ENCODE measurements around the gene TIMP2. TPM values are rescaled to one million over a fixed set of nuclear protein-coding genes. Genes with fewer than 3 reads are reported as not detected.
"Not testable (repeated sequence)": the region's sequence is repeated elsewhere in the genome, so short reads cannot be mapped to it uniquely, and the experiment has no call there.

The TIMP2 gene
- total and polyA plus RNA-seq, 2 donors (not counting 3 experiments of a cell fraction or from before 2014, with no cell fraction given), result 138 to 318 TPM

- BruUV-seq (replicated peaks), result no TSS peak
- Histone ChIP-seq H3K9ac (replicated peaks; ENCODE audit: extremely low read depth, insufficient read depth, low read length) (no peak overlapping the region), H3K27ac (ENCODE audit: insufficient read depth, low read depth, low read length) (no peak overlapping the region), H3K4me3 (replicated peaks in 1 of 3; ENCODE audit: insufficient read depth in 1 of 3, low read depth in 1 of 3, low read length in 3 of 3) (no peak overlapping the region), H4K20me1 (replicated peaks; ENCODE audit: control insufficient read depth, extremely low read depth, insufficient read depth, low read length) (no peaks in the 10 kb centered on the region), H3K9me1 (replicated peaks; ENCODE audit: control insufficient read depth, extremely low read depth, insufficient read depth, low read length) (no peaks in the 10 kb centered on the region), H3K4me1 (ENCODE audit: control insufficient read depth, extremely low read depth, insufficient read depth, low read length) (no peaks in the 10 kb centered on the region), H3K9me3 (replicated peaks; ENCODE audit: control insufficient read depth, insufficient read depth, low read length) (no peaks in the 10 kb centered on the region), H3K79me2 (ENCODE audit: control insufficient read depth, insufficient read depth, low read length) (no peaks in the 10 kb centered on the region), H3K27me3 (ENCODE audit: control insufficient read depth in 2 of 2, insufficient read depth in 2 of 2, low read length in 2 of 2) (no peaks in the 10 kb centered on the region), H2AFZ (ENCODE audit: low read depth, low read length) (no peak overlapping the region), H3K4me2 (ENCODE audit: insufficient read depth, low read length) (no peak overlapping the region), H3K36me3 (ENCODE audit: control insufficient read depth in 2 of 2, extremely low read depth in 1 of 2, insufficient read depth in 2 of 2, low read length in 2 of 2) (no peaks in the 10 kb centered on the region)
- intact Hi-C loops (cut with micrococcal nuclease), result no loop called here
- ChIA-PET POLR2A (no interaction called here), CTCF (interaction anchor here (1.8 kb wide), 1 partner anchor 25 kb away, joined by 4 read pairs; no protein-coding TSS in a partner anchor)
- dilution Hi-C loops (cut with MboI; ENCODE audit: extremely low pct_ligation_motif_present, low sequenced_read_pairs), result no loop called here
- DNase-seq (ENCODE audit: low read depth, low spot score) (no peak), FAIRE-seq (no peak)
- TF ChIP-seq MAX (IDR thresholded peaks at IDR 0.05; ENCODE audit: insufficient read depth, insufficient read length) (no peak), JUN (IDR thresholded peaks at IDR 0.05; ENCODE audit: borderline replicate concordance, insufficient read depth, insufficient read length, low read depth) (no peak), MYC (IDR thresholded peaks at IDR 0.05; ENCODE audit: low read depth, low read length) (no peak), FOS (IDR thresholded peaks at IDR 0.05; ENCODE audit: borderline replicate concordance, insufficient read depth, low read length) (no peak), GATA2 (IDR thresholded peaks at IDR 0.05; ENCODE audit: insufficient read depth, insufficient read length, low read depth, low read length) (no peak), POLR2AphosphoS5 (IDR thresholded peaks at IDR 0.05; ENCODE audit: insufficient read depth, low read depth, low read length) (no peak), CTCF (IDR thresholded peaks at IDR 0.05; ENCODE audit: extremely low read depth in 1 of 2, insufficient read depth in 1 of 2, low read depth in 1 of 2, low read length in 2 of 2) (no peak), EZH2 (IDR thresholded peaks at IDR 0.05; ENCODE audit: borderline replicate concordance, low read depth, low read length, severe bottlenecking) (no peak), POLR2A (IDR thresholded peaks at IDR 0.05; ENCODE audit: low read depth, low read length) (no peak)
Measured at GRCh38 chr17:78946131-78946530, 20.9 kb upstream of the TIMP2 start.

- H4K20me1 ChIP-seq (replicated peaks; ENCODE audit: control insufficient read depth, extremely low read depth, insufficient read depth, low read length); H3K9me1 ChIP-seq (replicated peaks; ENCODE audit: control insufficient read depth, extremely low read depth, insufficient read depth, low read length); H3K27me3 ChIP-seq (ENCODE audit: control insufficient read depth in 2 of 2, insufficient read depth in 2 of 2, low read length in 2 of 2); H3K4me2 ChIP-seq (ENCODE audit: insufficient read depth, low read length); H3K9ac ChIP-seq (replicated peaks; ENCODE audit: extremely low read depth, insufficient read depth, low read length); H3K27ac ChIP-seq (ENCODE audit: insufficient read depth, low read depth, low read length); BruUV-seq (replicated peaks); dilution Hi-C loops (cut with MboI; ENCODE audit: extremely low pct_ligation_motif_present, low sequenced_read_pairs); H3K79me2 ChIP-seq (ENCODE audit: control insufficient read depth, insufficient read depth, low read length); H3K4me1 ChIP-seq (ENCODE audit: control insufficient read depth, extremely low read depth, insufficient read depth, low read length); POLR2A ChIA-PET; DNase-seq (ENCODE audit: low read depth, low spot score); H2AFZ ChIP-seq (ENCODE audit: low read depth, low read length); H3K9me3 ChIP-seq (replicated peaks; ENCODE audit: control insufficient read depth, insufficient read depth, low read length); H3K4me3 ChIP-seq (replicated peaks in 1 of 3; ENCODE audit: insufficient read depth in 1 of 3, low read depth in 1 of 3, low read length in 3 of 3); intact Hi-C loops (cut with micrococcal nuclease); H3K36me3 ChIP-seq (ENCODE audit: control insufficient read depth in 2 of 2, extremely low read depth in 1 of 2, insufficient read depth in 2 of 2, low read length in 2 of 2); FAIRE-seq: not testable (repeated sequence)
- CTCF ChIA-PET, result interaction anchor here (2.9 kb wide), 1 partner anchor 26 kb away, joined by 12 read pairs; no protein-coding TSS in a partner anchor
Measured at GRCh38 chr17:78945455-78945854, 20.3 kb upstream of the TIMP2 start.
